Suppressor macrophage treated with lipopolysaccharide for 4 hours (primary cell): ENCODE data around the gene ZNF281.
A peak's percentile ranks its signal among the peaks of the same experiment; 100 is the strongest.
"Not testable (repeated sequence)": the region's sequence is repeated elsewhere in the genome, so short reads cannot be mapped to it uniquely, and the experiment has no call there.

Source experiments
- DNase-seq: peaks from one replicate; pipeline ENCODE4 v3.0.0-alpha.2; 2020

Gene ZNF281

GRCh38 chr1:200363264-200363933 lies 46.4 kb downstream of the ZNF281 start:
- DNase-seq, result peak; percentile 63

- DNase-seq, result no peak
Measured at GRCh38 chr1:200362421-200362820, 47.4 kb downstream of the ZNF281 start.

DNA sequence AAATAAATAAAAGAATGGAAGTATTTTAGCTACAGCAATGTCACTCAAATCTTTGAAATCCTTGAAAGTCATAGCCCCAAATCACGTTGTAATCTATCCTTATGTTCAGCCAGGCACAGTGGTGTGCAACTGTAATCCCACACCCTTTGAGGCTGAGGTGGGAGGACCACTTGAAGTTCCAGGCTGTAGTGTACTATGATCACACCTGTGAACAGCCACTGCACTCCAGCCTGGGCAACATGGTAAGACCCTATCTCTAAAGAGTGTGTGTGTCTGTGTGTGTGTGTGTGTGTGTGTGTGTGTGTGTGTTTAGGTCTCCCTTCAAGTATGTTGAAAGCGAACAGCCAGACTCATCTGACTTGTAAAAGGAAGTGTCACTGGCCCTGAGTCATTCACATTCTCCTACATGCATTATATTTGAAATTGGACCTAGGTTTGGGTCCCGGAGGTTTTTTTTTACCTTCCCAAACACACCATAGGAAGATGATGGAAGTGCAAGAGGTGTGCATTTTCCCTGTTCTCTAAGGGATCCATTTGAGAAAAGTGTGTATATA lies 50.1 kb downstream of the ZNF281 start:
- DNase-seq, result peak; percentile 63

DNA sequence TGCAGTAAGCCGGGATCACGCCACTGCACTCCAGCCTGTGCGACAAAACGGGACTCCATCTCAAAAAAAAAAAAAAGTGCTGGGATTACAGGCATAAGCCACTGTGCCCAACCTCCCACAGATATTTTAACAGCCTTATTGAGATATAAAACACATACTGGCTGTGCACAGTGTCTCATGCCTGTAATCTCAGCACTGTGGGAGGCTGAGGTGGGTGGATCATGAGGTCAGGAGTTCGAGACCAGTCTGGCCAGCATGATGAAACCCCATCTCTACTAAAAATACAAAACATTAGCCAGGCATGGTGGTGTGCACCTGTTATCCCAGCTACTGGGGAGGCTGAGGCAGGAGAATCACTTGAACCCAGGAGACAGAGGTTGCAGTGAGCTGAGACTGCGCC lies 51.9 kb downstream of the ZNF281 start:
- DNase-seq, result not testable (repeated sequence)

GRCh38 chr1:200355801-200356200 lies 54.0 kb downstream of the ZNF281 start:
- no peak for DNase-seq
